Activated naive CD4-positive, alpha-beta T cell treated with Interleukin-2 at 50 U/mL for 16 hours (primary cell): ENCODE measurements around the gene TNS3.

Experiments used
- DNase-seq: peaks from one replicate; pipeline ENCODE4 v3.0.0-alpha.2; 2020

Gene TNS3

DNA sequence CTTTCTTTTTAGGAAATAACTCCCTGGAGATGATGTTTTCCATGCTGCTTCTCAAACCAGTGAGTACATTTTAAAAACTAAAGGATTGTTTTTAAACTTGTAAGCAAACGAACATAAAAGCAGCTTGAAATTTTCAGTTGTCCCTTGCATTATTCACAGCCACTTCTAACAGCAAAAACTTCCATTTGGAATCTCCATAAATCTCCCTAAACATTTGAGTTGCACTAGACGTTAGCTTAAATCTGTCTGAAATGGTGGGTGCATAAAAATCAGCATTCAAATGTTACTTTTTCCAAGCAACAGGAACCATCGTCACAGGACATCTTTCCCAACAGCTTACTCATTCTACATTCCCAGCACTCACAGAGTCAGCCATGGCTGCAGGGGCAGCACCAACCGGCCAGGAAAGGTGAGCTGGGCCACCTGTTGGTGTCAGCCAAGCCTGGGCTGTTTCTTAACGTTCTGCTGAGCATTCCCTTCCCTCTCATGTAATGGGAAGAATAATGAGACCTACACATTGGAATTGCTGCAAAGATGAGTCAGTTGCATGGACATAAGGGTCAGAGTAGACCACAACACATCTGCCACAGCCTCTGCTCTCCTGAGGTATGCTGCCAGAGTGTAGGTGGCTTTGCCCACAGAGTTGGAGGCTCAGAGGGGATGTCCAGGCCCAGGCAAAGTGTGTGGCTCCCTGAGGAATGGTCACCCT is 163.2 kb downstream of the TNS3 start:
- no peak for DNase-seq

DNA sequence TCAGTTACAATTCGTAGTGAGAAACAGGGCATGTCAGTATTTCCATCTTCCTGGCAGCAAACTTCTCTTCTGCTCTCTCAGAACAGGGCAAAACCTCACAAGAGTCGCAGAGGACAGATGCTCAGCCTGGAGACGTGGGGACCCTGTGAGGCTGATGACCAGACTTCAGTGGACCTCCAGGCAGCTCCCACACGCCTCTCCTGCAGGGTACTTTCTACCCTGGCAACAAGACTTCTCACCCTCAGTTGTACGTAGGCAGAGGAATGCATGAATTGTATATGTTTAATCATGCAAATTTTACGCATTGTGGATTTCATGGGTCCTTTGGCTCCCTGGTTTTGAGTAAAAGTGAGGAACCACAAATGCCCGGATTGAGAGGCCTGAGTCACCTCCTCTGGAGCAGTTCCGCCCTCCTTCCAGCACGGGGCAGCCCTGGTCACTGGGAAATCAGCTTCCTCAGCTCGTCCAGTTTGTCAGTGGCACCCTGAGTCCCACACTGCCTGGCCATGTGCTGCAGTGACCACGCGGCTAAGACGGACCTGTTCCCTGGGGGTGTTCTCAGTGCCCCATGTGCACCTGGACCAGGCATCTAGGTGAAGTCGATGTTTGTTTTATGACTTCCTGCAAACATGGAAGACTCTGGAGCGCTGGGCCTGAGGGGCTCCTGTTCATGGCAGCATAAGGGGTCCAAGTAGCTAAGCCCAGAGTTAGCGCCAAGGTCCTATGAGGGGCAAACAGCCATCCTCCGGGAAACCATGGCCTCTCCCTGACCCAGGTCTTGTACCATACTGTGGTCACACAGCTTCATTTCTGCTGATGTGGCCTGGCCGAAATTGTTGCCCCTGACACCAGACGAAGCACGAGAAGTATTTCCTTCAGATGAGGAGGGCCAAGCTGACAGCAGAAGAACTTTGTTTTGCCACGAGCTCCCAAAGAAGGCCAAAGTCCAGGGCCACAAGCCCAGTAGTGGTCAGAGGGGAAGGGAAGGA is 165.1 kb downstream of the TNS3 start:
- no peak for DNase-seq

DNA sequence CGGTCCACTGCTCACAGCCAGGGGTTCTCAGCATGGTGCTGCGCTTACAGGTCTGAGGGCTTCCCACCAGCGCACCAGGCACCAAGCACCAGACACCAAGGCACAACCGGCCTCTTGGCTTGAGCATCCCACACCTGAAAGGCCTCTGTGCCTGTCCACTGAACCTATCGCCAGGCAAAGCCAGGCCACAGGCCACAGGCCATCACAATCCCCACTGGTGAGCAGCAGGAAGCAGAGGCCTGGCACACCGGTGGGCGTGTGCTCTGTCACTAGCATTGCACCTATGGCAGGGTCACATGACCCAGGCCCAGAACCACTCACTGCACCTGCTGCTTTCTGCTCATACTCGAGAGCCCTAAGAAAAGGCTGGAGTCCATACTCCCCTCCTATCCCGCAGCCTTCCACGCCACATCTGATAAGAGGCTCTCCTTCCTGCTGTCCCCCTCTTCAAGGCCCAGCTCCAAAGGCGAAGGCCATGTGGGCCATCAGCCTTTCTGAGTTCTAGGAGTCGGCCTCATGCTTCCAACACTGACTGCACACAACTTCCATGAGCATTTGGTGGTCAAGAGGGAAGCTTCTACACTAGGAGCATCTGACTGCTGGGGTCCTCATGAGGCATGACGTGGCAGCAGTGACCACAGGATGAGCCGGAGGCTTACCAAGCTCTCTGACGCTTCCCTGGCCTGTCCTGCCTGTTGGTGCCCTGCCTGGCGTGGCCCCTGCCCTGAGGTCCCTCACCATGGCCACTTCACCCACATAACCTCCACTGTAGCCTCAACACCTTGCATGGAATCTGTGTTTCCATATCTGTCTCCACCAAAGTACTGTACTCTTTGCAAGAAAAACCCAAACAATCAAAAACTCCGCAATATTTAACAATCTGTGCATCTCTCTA is 166.3 kb downstream of the TNS3 start:
- no peak for DNase-seq

DNA sequence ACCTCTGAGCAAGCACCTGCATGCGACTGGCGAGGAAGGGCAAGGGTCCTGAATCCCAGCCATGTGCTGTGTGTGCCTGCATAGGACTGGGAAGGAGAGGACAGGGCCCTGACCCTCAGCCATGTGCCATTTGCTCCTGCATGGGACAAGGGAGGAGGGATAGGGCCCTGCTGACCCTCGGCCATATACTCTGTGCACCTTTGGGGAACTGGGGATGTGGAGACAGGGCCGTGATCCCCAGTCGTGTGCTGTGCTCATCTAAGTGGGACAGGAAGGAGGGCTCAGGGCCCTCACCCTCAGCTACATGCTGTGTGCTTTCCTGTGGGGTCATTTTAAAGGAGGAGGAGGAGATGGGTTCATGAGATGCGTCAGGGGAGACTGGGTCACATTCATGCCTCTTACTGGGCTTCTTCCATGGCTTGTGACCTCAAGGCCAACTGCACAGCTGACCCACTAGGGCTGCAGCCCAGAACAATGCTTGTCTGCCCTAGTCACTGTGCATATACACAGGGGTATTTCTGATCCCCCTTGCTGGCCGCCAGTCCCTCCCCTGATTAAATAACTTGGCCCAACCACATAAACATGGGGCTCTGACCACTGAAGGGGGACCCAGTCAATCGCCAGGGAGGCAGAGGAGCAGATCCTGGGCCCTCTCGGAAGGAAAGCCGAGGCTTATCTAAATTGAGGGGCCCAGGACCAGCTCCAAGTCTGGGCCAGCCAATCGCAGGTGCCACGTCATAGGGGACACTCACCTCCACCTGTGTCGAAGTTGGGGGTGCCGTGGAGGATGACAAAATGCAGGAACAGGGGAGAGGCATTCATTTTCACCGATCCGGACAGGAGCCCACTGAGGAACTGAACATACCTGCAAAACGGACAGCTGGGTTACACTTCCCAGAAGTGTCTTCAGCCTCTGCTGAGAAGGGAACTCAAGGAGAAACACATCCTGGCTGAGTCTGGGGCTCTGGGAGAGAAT is 167.3 kb downstream of the TNS3 start:
- no peak for DNase-seq

DNA sequence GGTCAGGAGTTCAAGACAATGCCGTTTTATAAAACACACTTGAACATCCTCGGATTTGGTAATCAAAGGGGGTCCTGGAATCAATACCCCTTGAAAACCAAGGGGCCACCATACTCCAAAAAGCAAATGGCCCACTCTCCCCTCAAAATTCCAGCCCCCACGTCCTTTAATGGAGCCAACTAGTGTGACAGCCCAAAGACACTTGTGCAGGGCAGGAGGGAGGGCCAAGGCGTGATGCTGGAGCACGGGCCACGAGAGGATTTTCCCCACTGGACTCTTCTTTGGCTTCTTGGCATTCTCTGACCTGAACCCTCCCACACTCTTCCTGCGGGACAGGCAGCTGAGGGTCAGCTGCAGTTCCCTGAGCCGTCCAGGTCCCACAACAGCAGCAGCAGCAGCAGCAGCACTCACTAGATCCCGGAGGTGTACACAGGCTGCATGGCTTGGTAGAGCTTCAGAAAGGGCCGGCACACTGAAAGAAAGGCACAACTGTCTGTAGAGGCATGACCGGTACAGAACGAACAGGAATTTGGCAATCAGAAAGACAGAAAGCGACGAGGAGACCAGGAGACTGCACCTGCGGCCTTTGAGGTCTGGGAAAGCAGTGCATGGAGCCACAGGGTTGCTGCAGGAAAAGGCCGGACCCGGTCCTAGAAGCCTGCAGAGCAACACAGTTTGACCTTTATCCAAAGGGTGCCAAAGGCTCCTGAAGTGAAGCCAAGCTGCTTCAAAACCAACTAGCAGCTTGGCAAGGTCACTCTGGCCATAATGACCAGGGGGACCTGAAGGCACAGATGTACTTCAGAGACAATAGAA is 168.2 kb downstream of the TNS3 start:
- DNase-seq: no peak

DNA sequence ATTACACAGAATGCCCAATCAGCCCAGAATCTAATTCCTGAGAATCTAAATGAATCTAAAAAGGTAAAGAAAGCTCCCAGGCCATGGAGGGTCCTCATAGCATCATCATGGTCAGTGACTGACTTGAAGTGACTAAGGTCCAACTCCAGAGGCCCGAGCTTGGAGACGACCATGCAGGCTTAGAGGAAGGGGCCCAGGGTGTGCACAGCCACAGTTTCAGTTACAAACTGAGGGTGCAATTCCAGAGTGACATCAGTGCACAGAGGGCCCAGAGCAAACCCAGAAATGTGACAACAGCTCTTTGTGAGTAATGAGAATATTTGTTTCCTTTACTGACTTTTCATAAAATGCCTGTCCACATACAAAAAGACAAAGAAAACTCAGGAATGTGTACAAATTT is 170.0 kb downstream of the TNS3 start:
- no peak for DNase-seq

DNA sequence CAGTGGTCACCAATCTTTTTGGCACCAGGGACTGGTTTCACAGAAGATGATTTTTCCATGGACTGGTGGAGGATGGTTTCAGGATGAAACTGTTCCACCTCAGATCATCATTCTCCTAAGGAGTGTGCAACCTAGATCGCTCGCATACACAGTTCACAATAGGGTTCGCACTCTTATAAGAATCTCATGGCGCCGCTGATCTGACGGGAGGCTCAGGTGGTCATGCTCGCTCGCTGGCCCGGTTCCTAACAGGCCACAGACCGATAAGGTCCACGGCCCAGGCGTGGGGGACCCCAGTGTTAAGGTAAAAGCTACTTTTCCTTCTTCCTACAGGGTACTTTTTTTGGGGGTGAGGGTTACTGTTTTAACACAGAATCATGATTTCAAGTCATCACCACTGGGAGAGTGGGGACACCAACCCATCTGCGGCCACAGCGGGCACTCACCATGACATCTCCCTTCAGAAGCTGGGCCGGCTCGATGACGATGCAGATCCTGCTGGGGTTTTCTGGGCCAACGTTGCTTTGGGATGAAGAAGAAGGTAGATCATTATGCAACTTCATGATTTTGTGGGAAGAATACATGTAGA is 170.5 kb downstream of the TNS3 start:
- DNase-seq: no peak

DNA sequence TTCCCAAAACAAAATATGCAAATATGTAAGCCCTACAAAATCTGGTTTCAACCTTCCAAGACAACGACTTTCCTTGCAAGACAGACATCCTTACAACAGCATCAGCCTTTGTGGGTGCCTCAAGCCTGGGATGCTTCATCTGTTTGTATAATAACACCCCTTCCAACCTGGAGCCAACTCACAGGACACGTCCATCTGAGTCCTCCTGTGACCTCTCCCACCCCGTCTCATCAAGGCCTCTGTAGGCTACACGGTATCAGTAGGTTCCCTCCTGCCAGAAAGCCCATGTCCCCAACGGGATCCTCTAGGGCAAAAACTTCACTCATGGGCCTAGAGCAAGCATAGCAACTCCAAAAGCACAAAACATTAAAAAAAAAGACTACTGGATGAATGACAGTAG is 173.2 kb downstream of the TNS3 start:
- DNase-seq: no peak

DNA sequence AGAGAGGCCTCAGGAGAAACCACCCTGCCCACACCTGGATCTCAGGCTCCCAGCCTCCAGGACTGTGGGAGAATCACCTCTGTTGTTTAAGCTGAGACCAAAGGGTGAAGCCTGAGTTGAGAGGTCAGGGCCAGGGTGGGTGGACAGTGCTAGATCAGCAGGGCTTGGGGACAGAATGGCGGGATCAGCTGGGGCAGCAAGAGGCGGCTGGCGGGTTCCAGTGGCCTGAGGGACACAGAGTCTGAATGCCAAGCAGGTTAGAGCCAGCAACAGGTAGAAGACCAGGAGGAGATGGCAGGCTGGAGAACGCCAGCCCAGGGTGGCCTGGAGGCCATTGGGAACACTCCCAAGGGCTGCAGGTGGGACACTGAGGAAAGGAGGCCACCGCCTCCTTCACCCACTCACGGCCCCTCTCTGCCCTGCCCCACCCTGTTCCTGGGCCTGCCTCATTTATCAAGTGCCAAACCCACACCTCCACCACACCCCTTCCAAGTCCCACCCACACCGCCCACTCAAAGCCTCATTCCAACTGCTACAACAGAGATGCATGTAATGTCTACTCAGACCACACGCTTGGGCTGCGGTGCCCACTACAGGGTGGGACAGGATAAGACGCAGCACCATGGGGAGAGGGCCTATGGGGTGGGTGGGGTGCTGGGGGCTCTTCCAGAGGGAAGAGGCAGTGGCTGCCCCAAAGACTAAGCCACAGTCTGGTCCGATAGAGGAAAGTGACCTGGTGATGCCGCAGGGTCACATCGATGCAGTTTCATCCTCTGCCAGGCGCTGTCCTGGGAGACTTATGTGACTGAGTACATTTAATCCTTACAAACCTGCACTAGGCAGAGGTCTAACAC is 173.9 kb downstream of the TNS3 start:
- DNase-seq: no peak

DNA sequence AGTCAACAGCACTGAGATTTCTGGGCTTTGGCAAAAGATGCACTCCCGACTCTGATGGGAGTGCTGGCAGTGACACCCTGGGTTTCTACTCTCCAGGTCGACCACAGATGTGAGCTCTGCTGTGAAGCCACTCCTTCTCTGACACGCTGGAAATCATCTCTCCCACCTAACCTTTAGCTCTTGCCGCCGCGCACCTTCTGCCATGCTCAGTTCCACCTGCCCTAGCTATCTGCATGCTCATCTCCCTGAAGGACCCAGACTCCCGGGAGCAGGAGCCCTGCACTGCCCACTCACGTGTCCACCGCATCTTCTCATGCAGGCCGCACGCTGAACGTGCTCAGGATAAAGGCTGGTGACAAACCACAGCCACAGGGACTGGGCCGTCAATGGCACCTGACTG is 174.8 kb downstream of the TNS3 start:
- DNase-seq: no peak

DNA sequence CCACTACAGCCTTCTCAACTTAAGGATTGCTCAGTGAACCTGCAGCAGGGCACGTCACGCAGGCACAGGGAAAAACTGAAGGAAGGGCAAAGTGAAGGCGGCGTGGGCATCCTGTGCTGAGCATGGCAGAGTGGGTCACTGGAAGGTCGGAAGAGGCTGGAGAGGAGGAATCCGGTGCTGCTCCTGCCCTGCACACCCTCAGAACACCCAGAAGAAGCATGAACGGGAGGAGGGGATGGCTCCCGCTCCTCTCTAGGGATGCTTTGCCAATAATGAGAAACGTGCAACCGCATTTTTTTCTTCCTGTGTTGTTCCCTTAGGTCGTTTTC is 175.1 kb downstream of the TNS3 start:
- no peak for DNase-seq

DNA sequence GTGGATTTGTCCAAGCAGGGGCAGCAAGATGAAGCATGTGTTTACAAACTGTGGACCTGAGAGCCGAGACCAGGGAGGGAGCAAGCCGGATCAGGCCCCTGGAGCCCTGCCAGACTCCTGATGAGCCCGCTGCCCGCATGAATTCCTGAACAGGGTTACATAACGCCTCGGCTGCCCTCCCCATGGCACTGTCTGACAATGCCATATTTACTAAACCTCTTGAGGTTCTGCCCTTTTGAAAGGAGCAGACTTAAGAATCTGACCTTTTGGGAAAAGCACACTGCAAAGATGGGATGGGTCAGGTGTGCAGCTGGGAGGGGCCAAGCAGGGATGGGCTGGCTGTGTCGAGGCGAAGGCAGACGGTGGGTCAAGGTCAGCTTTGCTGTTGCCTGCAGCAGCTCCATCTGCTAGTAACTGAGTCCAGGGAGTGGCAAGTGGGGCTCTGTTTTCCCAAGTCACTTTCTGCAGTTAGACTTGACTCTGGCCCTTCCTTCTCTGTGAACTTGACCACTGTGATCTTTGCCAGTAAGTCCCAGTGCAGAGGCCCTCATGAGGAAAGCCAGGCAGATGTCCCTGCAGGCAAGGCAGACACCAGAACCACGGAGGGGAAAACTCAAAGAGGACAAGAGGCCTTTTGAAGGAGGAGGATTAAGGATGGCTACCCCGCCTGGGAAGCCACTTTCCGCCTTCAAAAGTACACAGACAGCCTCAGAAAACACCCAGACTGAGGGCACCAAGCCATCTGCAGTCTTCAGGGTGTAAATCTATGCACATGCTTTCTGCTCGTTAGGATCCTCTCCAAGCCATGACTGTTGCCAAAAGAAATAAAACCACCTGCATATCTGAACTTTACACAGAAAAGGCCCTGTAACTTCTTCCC is 175.8 kb downstream of the TNS3 start:
- DNase-seq: no peak

DNA sequence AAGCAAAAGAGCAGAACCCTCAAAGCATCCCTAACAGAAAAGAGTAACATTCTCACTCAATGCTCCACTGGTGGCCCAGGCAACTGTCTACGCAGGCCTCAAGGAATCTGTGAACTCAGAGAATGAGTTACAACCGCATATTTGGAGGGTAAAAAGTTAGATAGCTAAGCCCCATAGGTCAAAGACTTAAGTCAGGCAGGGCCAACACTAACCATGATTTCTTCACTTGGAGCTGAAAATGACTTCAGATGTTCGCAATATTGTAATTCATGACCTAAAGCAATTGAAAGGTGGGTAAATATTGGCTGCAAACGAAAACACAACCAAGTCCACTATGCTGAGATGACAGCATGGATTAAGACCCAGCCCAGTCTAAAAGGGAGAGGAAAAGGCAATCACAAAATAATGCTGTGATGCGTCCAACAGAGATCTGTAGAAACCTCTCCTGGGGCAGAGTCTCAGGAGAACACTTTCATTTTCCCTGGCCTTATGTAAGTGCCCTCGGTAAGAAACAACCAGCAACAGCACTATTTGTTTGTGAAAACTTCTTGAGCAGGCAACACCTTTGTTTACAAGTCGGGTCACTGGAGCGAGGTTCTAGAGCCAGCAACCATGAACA is 176.5 kb downstream of the TNS3 start:
- DNase-seq: no peak

DNA sequence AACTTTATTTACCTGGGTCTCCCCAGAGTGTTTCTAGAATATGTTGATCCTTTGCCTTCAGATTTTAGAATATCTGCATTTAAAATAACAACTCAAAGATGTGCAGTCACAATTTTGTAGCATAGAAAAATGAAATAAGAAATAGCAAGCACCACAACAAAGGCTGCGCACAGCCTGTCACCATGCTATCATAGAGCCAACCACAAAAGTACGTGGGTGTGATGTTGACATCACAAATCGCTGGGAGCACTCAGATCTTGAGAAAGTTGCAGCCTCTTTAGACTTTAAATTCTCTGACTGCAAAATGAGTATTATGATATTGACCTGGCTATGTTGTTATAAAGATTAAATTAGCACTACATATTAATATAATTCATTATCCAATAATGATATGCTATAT is 177.9 kb downstream of the TNS3 start:
- DNase-seq: no peak

DNA sequence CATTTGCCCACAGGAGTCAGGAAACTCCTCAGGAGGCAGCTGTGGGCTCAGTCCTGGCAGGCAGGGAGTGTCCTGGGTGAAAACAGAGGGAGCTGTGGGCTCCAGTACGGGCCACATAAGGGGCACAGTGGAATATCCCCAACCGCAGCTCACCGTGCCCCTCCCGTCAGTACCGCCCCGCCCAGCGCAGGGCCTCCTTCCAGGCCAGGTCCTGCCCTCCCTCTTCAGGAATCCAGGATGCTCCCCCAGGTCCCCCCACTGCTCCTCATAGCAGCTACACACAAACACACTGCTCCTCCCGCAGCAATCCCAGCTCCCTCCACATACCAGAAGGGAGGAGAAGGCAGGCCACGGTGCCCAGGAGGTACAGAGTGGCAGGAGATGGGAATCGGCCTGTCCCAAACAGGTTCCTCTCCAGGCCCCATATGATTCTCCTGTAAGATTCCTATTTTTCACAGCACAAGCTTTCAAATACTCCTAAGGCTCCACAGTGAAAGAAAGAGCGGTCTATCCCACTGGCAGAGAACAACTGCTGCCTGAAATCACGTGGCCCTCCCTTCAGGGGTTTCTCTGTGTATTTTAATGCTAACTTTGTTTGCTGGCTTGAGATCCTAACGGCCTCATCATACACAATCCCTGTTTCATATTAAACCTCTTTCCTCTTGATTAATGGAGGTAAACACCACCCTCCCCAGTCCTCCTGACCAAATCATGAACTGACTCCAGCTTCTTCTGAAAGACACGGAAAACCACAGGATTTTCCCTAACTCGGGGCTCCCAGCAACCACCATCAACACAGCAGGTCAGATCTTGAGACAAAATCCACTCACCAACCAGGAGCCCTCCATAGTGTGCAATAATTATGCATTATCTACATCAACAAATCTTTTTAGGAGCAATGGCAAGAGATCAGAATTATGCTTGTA is 178.7 kb downstream of the TNS3 start:
- DNase-seq: no peak

DNA sequence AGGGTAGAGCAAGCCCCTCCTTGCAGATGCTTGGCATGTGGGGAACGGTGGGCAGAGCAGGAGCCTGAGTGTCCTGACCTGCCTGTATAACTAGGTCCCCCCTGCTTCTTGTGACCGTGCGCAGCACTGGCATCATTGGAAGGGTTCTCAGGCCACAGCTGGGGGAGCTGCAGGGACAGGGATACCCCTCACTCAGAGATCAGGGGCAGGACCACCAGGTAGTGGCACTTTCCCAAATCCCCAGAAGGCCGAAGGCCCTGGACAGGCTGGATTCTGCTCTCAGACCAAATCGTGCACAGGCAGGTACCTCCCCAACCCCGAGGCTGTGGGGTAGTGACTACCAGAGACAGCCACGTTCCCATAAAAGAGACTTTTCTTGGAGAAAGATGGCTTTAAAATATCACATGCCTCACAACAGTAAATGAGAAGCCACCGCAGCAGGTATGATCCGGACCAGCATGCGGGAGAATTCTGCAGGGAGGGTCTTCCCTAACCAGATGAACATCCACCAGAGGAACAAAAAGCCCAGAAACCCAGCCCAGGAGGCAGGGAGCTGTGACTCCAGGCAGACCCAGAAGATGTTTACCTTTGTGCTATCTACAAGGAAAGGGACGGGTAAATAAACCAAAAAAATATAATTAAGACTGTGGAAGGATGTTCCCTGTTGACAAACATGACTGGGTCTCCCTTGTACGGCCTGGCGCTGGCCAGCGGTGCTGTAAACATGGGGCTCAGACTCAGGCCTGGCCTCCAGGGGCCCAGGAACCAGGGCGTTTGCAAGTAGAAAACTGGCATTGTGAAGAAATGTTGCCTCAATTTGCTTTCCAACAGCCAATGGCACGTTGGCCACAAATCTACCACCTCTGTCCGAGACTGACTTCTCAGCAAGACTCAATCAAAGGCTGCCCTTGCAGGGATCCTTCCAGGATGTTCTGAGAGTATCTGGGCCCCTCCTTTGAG is 180.0 kb downstream of the TNS3 start:
- DNase-seq: no peak
